NCI-H1092 treated with DMSO at 0.1 percent for 48 hours (cell line): ENCODE data around the gene FBXW9.
A peak's percentile ranks its signal among the peaks of the same experiment; 100 is the strongest.
"Not testable (repeated sequence)": the region's sequence is repeated elsewhere in the genome, so short reads cannot be mapped to it uniquely, and the experiment has no call there.

ENCODE experiments used
- DNase-seq: peaks from one replicate; lab custom pipeline; 2025; lab: John Stamatoyannopoulos, UW

The FBXW9 gene

GRCh38 chr19:12680034-12680433 lies 16.4 kb downstream of the FBXW9 start:
- DNase-seq = no peak

- DNase-seq = not testable (repeated sequence)
Observed at GRCh38 chr19:12678039-12678438, 18.4 kb downstream of the FBXW9 start.

DNA sequence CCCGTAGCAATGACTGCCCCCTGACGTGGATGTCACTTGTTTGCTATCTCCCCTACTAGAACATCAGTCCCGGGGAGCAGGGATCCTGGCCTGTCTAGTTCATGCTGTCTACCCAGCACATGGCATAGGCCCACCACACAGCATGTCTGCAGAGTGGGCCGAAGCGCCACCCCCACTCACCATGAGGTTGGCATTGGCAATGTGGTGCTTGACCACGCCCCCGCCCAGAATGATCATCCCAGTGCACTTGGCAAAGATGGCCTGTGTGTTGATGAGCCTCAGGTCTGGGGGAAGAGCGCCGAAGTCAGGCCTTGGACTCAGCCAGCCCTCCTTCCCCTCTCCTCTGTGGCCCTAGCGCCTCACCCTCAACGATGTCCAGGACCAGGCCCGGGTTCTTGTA lies 19.5 kb downstream of the FBXW9 start:
- no peak for DNase-seq

DNA sequence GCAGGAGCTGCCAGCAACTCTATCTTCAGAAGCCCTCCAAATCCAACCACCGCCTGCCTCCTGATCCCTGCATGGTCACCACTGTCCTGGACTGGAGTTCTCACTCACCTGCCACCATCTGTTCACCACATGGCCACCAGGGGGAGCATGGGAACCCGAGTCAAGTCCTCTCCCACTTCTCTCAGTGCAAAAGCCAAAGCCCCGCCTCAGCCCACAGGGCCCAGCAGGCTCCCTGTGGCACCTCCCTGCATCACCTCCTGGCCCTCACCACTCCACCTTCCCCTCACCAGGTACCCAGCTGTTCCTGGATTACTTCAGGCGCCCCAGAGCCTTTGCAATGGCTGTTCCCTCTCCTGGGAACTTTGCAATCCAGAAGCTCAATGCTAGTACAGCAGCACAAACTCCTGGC lies 20.0 kb downstream of the FBXW9 start:
- peak; percentile 33 for DNase-seq

- no peak for DNase-seq
Observed at GRCh38 chr19:12675940-12676339, 20.5 kb downstream of the FBXW9 start.

GRCh38 chr19:12675399-12675798 lies 21.0 kb downstream of the FBXW9 start:
- DNase-seq = no peak

- no peak for DNase-seq
Observed at GRCh38 chr19:12672744-12673143, 23.7 kb downstream of the FBXW9 start.

DNA sequence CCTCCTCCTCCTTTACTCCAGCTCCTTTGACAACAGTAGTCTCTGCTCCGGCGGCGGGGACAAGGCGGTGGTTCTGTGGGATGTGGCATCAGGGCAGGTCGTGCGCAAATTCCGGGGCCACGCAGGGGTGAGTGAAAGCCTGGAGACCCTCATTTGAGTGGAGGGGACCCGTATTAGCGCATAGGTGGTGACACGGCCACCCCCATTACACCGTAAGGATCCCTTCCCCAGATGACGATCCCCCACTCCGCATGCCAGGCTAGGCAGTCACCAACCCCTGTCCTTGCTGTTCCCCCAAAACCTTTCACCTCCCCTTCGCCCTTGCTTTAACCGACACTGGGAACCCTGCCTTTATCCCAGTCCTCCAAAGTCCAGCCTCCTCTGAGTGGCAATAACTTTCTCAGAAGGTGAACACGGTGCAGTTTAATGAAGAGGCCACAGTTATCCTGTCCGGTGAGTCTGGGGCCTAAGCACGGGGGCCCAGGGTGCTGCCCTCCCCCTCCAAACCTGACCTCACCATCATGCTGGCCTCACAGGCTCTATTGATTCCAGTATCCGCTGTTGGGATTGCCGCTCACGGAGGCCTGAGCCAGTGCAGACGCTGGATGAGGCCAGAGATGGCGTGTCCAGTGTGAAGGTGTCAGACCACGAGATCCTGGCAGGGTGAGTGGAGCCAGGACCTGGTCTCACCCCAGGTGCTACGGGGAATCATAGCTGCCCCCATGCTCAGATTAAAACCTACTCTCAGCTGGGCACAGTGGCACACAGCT lies 26.1 kb downstream of the FBXW9 start:
- no peak for DNase-seq

DNA sequence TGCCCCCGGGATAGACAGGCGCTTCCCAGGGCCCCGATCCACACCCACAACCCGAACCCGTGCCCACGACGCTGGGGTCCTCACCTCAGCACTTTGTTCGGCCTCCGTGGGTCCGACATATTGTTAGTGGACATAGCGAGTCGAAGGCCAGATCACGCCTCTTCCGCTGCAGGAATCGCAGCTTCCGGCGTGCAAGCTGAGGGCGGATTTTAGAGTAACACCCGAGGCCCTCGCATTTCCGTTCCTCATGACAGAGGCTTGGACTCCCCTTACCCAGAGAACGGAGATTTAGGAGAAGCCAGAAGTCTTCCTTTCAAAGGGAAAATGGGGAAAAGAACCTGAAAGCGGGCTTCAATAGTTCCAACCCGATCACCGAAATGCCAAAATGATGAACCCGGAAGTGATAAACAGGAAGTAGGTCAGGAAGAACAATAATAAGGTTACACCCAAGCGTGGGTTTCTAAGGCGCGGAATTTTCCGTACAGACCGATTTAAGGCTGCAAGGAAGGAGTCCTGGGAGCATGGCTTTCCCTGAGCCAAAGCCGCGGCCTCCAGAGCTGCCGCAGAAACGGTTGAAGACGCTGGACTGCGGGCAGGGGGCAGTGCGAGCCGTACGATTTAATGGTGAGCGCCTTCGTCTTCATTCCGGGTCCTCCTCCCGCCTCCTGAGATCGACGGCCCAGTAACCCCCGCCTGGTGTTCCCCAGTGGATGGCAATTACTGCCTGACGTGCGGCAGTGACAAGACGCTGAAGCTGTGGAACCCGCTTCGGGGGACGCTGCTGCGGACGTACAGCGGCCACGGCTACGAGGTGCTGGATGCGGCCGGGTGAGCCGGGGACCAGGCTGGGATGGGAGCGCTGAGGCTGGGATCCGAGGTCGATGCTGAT lies 26.9 kb downstream of the FBXW9 start:
- DNase-seq = peak; percentile 89

- DNase-seq = no peak
Observed at GRCh38 chr19:12668932-12669269, 27.5 kb downstream of the FBXW9 start.

GRCh38 chr19:12668346-12668745 lies 28.1 kb downstream of the FBXW9 start:
- no peak for DNase-seq

GRCh38 chr19:12667731-12668302 lies 28.6 kb downstream of the FBXW9 start:
- no peak for DNase-seq

DNA sequence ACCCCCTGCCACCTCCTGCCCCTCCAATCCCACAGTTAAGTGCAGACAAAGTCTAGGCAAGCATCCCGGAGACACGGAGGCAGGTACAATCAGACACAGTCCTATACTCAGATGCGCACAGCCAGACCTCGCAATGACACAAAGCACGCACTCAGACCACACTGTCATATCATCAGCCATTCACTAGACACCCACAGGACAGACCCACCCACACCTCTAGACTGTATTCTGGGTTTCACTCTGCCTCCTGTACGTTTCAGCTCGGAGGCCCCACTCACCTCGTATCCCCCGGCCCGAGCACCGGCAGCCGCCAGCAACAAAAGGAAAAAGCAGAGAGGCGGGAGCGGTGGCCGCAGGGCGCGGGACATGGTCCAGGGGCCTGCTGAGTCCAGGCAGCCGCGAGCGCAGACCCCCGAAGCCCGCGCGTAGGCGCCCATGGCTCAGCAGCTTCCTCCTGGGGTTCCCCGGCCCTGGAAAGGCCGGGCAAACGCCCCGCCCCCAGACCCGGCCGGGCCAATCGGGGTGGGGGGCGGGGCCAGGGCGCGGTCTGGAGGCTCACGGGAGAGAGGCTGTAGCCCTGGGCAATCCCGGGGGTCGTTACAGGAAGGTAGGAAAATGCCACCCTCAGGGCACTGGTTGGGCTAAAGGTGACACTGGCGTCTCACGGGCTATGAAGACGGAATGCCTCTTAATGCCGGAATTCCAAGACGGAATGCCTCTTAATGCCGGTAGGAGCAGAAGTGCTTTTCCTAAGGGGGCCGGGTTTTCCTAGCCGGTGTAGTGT lies 30.0 kb downstream of the FBXW9 start, which contains the start of the genes MAN2B1 and WDR83:
TSS of gene MAN2B1 (minus strand) at position 478 of the 784 bp plus-strand sequence. CDS start at position 437, 41 bp downstream.
TSS of gene WDR83 (plus strand) at position 543 of the 784 bp plus-strand sequence. CDS start 2,984 bp downstream, outside the sequence.
- peak; percentile 75 for DNase-seq

DNA sequence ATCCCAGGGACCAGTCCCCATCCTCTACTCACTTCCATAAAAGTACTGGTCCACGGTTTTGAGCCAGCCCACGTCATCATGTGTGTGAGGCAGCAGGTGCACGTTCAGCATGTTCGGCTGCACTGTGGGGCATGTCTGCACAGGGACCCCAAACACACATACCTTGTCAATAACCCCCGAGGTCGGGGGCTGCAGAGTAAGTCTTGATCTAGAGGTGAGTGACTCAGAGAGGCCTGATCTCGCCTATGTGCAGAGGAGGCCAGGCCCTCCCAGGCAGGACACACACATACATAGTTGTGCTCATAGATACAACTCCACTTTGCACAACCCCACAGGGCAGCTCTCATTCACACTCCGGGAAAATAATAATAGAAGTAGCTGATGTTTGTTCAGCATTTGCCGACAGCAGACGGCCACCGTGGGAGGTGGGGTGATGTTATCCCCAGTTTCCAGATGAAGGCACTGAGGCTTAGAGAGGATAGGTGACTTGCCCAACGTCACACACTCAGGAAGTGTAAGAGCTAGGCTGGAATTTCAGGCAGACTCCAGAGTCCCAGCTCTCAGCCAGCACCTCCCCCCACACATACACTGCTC lies 30.7 kb downstream of the FBXW9 start:
- DNase-seq = no peak

DNA sequence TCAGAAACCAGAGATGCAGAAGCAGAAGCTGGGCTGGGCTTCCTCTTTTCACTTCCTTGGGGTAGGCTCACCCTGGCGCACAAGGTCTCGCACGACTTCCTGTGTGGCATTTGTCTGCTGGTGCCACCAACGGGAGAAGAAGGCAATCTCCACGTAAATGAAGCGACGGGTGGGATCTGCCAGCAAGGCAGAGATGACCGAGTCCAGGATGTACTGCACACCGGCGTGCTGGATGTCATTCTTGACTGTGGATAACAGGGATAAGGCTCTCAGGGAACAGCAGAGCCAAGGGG lies 31.2 kb downstream of the FBXW9 start:
- DNase-seq = no peak

GRCh38 chr19:12664406-12665280 lies 31.8 kb downstream of the FBXW9 start:
- no peak for DNase-seq

DNA sequence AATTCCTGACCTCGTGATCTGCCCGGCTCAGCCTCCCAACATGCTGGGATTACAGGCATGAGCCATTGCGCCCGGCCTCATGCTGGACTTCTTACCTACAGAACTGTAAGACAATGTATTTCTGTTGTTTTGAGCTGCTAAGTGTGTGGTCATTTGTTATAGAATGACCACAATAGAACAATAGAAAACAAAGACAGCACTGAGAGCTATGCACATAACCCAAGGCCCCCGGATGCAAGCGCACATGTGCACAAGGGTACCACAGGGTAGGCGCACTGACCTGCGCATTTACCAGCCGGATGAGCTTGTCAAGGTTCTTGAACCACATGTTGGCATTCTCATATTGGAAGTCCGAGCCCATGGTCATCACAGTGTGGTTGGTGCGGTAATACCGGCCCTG lies 35.5 kb downstream of the FBXW9 start:
- DNase-seq = no peak

GRCh38 chr19:12657966-12658365 lies 38.5 kb downstream of the FBXW9 start:
- DNase-seq = no peak

DNA sequence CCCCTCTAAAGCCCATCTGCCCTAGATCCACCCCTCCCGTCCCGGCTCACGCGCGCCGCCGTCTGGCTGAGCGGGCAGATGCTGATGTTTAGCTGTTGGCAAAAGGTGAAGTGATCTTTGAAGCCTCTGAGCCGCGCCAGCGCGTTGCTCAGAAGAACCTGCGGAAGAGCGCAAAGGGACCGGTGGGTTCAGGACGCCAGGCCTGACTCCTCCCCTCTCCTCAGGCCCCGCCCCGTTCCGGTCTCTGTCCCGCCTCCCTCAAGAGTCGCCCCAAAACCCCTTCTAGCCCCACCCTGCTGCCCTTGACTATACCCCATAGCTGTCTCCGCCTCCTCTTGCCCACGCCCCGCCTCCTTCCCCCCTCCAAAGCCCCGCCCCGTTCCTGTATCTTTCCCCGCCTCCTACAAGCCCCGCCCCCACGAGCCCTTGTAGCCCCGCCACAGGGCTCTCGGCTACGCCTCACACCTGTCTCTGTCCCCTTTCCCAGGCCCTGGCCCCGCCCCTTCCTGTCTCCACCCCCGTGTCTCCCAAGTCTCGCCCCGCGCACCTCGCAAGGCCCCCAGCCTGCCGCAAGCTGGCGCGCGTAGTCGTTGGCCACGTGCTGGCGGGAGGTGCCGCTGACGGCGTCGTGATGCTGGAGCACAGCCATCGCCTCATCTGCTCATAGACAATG lies 39.4 kb downstream of the FBXW9 start:
- no peak for DNase-seq

DNA sequence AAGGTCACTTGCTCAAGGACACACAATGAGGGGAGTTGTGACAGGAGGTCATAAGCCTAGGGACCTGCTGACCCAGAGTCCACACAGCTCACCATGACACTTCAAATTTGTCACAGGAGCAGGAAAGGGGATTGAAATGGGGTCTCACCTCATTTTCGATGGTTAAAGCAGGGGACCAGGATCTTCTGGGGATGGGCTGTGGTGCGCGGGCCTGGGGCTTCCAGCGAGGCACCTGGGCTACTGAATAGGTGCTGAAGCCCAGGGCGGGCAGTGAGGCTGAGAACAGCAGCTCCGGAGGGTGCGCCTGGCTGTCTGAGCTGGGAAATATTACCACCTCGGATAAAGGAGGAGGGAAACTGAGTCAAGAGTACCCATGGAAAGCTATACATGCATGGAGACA lies 40.9 kb downstream of the FBXW9 start:
- no peak for DNase-seq
